ENCODE measurements around the gene GCC1.

GCC1 gene

DNA sequence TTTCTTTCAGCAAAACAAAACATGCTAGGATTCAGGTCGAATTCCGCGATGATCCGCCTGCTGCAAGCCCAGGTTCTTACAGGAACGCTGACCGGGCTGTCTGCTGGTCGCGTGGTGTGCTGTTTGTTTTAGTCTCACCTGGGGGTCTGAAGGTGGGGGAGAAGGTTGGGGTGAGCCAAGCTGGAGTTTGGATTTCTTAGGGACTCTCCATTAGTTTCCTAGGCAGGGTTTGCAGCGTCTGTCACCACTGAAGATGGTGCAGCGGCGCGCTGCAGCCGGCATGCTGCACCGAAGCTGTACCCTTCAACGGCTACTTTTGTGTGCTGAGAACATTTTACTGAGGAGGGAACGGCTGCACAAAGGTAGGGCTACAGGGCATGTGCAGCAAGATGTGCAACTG is 48.7 kb downstream of the GCC1 start:
- DNase-seq (ENCODE audit: low spot score): no peak

DNA sequence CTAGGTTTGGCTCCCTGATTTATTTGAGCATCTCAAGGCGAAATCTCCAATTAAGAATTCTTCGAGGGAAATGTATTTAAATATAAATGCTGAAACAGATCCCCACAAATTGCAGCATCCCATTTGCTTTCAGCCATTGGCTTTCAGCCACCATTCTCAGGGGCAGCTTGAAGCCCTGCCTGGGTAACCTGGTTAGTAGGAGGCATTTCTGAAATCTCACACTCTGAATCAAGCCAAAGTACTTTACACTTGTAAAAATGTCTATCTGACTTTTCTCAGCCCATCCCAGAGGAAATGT is 49.1 kb downstream of the GCC1 start:
- DNase-seq (ENCODE audit: low spot score): no peak

DNA sequence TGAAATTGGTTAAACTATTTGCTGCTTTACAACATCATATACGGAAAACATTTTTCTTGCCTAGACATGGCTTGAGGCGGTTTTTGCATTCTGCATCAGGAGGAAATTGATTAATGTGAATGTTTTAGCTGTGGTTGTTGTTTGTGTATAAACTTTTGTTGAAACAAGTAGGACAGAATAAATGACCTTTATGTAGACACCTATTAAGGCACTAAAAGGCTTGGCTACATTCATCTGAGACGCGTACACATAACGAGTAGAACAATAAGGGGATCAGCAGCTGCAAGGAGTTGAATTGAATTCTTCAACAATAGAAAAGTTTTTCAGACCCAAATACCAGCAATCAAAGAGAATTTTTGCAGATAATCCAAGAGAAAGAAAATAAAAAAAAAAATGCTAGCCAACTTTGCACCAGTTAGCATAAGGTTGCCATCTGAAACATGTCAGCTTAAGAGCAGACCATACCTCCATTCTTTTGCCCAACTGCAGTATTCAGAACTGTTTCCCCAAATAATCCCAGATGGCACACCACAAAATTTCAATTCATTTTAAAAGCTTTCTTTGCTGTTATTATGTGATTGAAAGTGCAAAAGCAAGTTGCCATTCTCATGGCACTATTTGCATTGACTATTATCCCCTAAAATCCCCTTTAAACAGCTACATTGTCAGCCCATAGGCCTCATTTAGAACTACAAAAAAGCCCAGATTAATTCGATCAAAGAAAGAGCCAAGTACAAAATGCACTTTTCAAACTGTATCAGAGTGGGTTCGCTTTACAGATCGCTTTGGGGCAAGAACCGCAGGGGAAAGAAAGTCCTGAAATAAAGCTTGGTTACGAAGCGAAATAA is 49.6 kb downstream of the GCC1 start:
- no peak for DNase-seq (ENCODE audit: low spot score)

DNA sequence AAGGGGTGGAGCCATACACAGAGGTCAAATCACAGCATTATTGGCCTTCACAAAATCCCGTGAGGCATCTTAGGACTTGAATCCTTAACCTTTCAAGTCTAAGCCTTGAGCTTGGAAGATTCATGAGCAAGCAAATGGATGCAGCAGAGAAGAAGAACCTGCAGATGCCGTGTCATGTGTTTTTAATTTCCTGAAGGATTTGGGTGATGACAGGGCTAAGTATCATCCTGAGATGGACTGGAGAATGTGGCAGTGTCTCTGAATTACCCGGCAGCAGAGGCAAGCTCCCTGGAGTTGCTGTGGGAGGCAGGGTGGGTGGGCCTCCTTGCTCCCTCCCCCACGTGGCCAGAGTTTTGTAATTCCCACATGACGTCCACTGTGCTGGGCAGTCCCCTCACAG is 50.8 kb downstream of the GCC1 start:
- DNase-seq (ENCODE audit: low spot score): no peak

DNA sequence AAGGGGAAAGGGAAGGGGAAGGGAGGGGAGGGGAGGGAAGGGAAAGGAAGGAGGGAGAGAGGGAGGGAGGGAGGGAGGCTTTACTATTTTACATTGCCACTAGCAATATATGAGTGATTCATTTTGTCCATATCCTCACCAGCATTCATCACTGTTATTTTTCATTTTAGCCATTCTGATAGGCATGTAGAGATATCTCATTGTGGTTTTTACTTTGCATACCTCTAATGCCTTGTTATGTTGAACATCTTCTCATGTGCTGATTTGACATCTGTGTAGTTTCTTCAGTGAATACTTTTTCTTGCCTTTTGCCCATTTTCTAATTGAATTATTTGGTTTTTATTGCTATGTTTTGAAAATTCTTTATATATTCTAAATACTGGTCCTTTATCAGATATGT is 52.7 kb downstream of the GCC1 start:
- DNase-seq (ENCODE audit: low spot score): no peak

DNA sequence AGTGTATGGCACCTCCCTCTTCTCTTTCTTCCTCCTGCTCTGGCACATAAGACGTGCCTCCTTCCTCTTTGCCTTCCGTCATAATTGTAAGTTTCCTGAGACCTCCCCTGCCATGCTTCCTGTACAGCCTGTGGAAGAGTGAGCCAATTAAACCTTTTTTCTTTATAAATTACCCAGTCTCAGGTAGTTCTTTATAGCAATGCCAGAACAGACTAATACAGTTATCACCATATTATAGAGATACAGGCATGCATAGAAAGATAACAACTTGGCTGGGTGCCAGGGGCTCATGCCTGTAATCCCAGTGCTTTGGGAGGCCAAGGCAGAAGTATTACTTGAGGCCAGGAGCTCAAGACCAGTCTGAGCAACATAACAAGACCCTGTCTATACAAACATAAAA is 53.2 kb downstream of the GCC1 start:
- no peak for DNase-seq (ENCODE audit: low spot score)

Data from CD4-positive, alpha-beta T cell treated with Interleukin-2 at 100 ng/mL for 4 hours (primary cell).